Ascending aorta (tissue), 2 donors: ENCODE results near the gene HMCES. TPM values are rescaled to one million over a fixed set of nuclear protein-coding genes. Genes with fewer than 3 reads are reported as not detected.

Experiments
- DNase-seq, 2 donors: peaks; one replicate each; pipeline ENCODE4 v3.0.0-alpha.2; 2019; ENCODE audit warnings: low spot score in 2 of 2
- H3K27ac ChIP-seq, 2 donors: fragments of 200-600 bp; sonication (generic); one replicate each; pipeline ENCODE4 v1.5.1; 2016 to 2017; ENCODE audit warnings: mild to moderate bottlenecking in 1 of 2
- H3K27me3 ChIP-seq: fragments of 200-600 bp; sonication (generic); one replicate; pipeline ENCODE4 v1.5.1; 2017
- H3K36me3 ChIP-seq, 2 donors: fragments of 200-600 bp; sonication (generic); one replicate each; pipeline ENCODE4 v1.5.1; 2016
- H3K4me1 ChIP-seq, 2 donors: fragments of 200-600 bp; sonication (generic); one replicate each; pipeline ENCODE4 v1.5.1; 2016 to 2017; ENCODE audit warnings: mild to moderate bottlenecking in 1 of 2
- H3K4me3 ChIP-seq, 2 donors: fragments of 200-600 bp; sonication (generic); one replicate each; pipeline ENCODE4 v1.5.1; 2016 to 2017; ENCODE audit warnings: mild to moderate bottlenecking in 1 of 2
- H3K9me3 ChIP-seq, 2 donors: fragments of 200-600 bp; sonication (generic); one replicate each; pipeline ENCODE4 v1.5.1; 2016
- CTCF ChIP-seq, 3 experiments: fragments of 200-600 bp in 2 of 3; fragments of 450-650 bp in 1 of 3; sonication (generic) in 2 of 3; IDR thresholded peaks; one replicate each; pipeline ENCODE4 v1.5.1; 2016 to 2019; ENCODE audit warnings: antibody characterized with exemption in 3 of 3, mild to moderate bottlenecking in 1 of 3, moderate library complexity in 1 of 3
- intact Hi-C: fragments of 100-400 bp; cut with DNase I; formaldehyde crosslinking; loops from one replicate; pipeline ENCODE4 v1.15.1; 2023
- total RNA-seq: library from RNA; depleted of rRNA; stranded (reverse); fragments of >200 nt; gene quantifications from one replicate; pipeline ENCODE4 v1.1.0, GENCODE V29; 2016

HMCES gene
- total RNA-seq, 1 donor from 2014 or later: 11.2 TPM

GRCh38 chr3:129344540-129345220, 66.0 kb downstream of the HMCES start:
- H3K27ac ChIP-seq: no peak overlapping the region
- H3K4me3 ChIP-seq: peak overlapping the region; percentile 28 to 55
- DNase-seq: no peak
- no peaks in the 10 kb centered on the region for H3K9me3 ChIP-seq
- no peak for TF ChIP-seq CTCF (IDR thresholded peaks at IDR 0.05)
- no peaks in the 10 kb centered on the region for H3K27me3 ChIP-seq
- H3K4me1 ChIP-seq: peaks cover 6 to 7% of the 10 kb centered on the region in 2 donors
- no peaks in the 10 kb centered on the region for H3K36me3 ChIP-seq
- intact Hi-C loops: no loop called here

- DNase-seq: no peak
- H3K27ac ChIP-seq: no peak overlapping the region
- no peaks in the 10 kb centered on the region for H3K9me3 ChIP-seq
- no peaks in the 10 kb centered on the region for H3K36me3 ChIP-seq
- H3K27me3 ChIP-seq: no peaks in the 10 kb centered on the region
- peaks cover 6 to 7% of the 10 kb centered on the region in 2 donors for H3K4me1 ChIP-seq
- no peak for TF ChIP-seq CTCF (IDR thresholded peaks at IDR 0.05)
- intact Hi-C loops: no loop called here
- H3K4me3 ChIP-seq: no peak overlapping the region
These were observed 66.6 kb downstream of the HMCES start for GRCh38 chr3:129345281-129345680.

- Histone ChIP-seq H3K9me3 (no peaks in the 10 kb centered on the region), H3K27me3 (no peaks in the 10 kb centered on the region), H3K4me1 (peaks cover 6 to 7% of the 10 kb centered on the region in 2 donors), H3K4me3 (no peak overlapping the region), H3K27ac (no peak overlapping the region), H3K36me3 (no peaks in the 10 kb centered on the region)
- intact Hi-C loops: no loop called here
- no peak for DNase-seq
- no peak for TF ChIP-seq CTCF (IDR thresholded peaks at IDR 0.05)
These were observed 67.3 kb downstream of the HMCES start for GRCh38 chr3:129345971-129346370.

GRCh38 chr3:129346695-129347457, 68.2 kb downstream of the HMCES start:
- Histone ChIP-seq H3K4me3 (no peak overlapping the region), H3K27ac (no peak overlapping the region), H3K36me3 (no peaks in the 10 kb centered on the region), H3K27me3 (no peaks in the 10 kb centered on the region), H3K4me1 (peaks cover 6 to 7% of the 10 kb centered on the region in 2 donors), H3K9me3 (no peaks in the 10 kb centered on the region)
- DNase-seq: no peak
- no peak for TF ChIP-seq CTCF (IDR thresholded peaks at IDR 0.05)
- intact Hi-C loops: no loop called here

- no peaks in the 10 kb centered on the region for H3K36me3 ChIP-seq
- no peaks in the 10 kb centered on the region for H3K27me3 ChIP-seq
- no peak overlapping the region for H3K27ac ChIP-seq
- intact Hi-C loops: no loop called here
- no peak overlapping the region for H3K4me3 ChIP-seq
- no peak for TF ChIP-seq CTCF (IDR thresholded peaks at IDR 0.05)
- no peaks in the 10 kb centered on the region for H3K9me3 ChIP-seq
- peaks cover 6 to 7% of the 10 kb centered on the region in 2 donors for H3K4me1 ChIP-seq
- DNase-seq: no peak
These were observed 68.8 kb downstream of the HMCES start for GRCh38 chr3:129347458-129347845.
